Thyroid gland (tissue), 4 donors: Measurements from ENCODE around the gene SV2B. TPM values are rescaled to one million over a fixed set of nuclear protein-coding genes. Genes with fewer than 3 reads are reported as not detected.

Experiments
- DNase-seq, 2 donors: peaks; one replicate each; pipeline ENCODE4 v3.0.0-alpha.2; 2019
- H3K27ac ChIP-seq, 3 donors: fragments of 200-600 bp; sonication (generic); 1 replicate in 2 of 3; 2 replicates in 1 of 3; pipeline ENCODE4 v1.5.1; 2016 to 2019; ENCODE audit warnings: mild to moderate bottlenecking in 1 of 3, moderate library complexity in 1 of 3
- H3K27me3 ChIP-seq: fragments of 200-600 bp; sonication (generic); one replicate; pipeline ENCODE4 v1.5.1; 2019
- H3K36me3 ChIP-seq, 2 donors: fragments of 200-600 bp; sonication (generic); one replicate each; pipeline ENCODE4 v1.5.1; 2016 to 2019
- H3K4me1 ChIP-seq, 2 donors: fragments of 200-600 bp; sonication (generic); one replicate each; pipeline ENCODE4 v1.5.1; 2017 to 2019
- H3K4me3 ChIP-seq, 3 donors: fragments of 200-600 bp; sonication (generic); replicated peaks in 1 of 3; 1 replicate in 2 of 3; 2 replicates in 1 of 3; pipeline ENCODE4 v1.5.1; 2016; ENCODE audit warnings: mild to moderate bottlenecking in 1 of 3
- H3K9me3 ChIP-seq: fragments of 200-600 bp; sonication (generic); one replicate; pipeline ENCODE4 v1.5.1; 2017
- CTCF ChIP-seq, 6 experiments: fragments of 200-600 bp in 3 of 6; fragments of 450-650 bp in 3 of 6; sonication (generic) in 3 of 6; IDR thresholded peaks; one replicate each; pipeline ENCODE4 v1.5.1; 2016 to 2019; ENCODE audit warnings: antibody characterized with exemption in 6 of 6, mild to moderate bottlenecking in 2 of 6, inconsistent platforms in 1 of 6, moderate library complexity in 1 of 6
- POLR2A ChIP-seq, 2 donors: fragments of 450-650 bp; IDR thresholded peaks; one replicate each; pipeline ENCODE4 v1.6.1; 2017; ENCODE audit warnings: antibody characterized with exemption in 2 of 2, mild to moderate bottlenecking in 2 of 2, moderate library complexity in 1 of 2
- WGBS, 2 donors: methylation state at CpG; one replicate each; pipeline ENCODE4 v1.1.5; 2017; 5-methylcytosine and 5-hydroxymethylcytosine counted together
- intact Hi-C: fragments of 100-400 bp; cut with DNase I; formaldehyde crosslinking; loops from one replicate; pipeline ENCODE4 v1.15.1; 2023
- total RNA-seq, 4 donors: library from RNA; depleted of rRNA; stranded (reverse); fragments of >200 nt; gene quantifications; one replicate each; pipeline ENCODE4 v1.2.3, GENCODE V29; 2016

SV2B gene
- total RNA-seq, 4 donors from 2014 or later: 0.83 to 3.9 (median 2.2) TPM

- no peaks in the 10 kb centered on the region for H3K36me3 ChIP-seq
- 70 to 80% methylated on average over 3 of the region's 3 CpGs for WGBS, 2 donors
- H3K27me3 ChIP-seq: no peaks in the 10 kb centered on the region
- H3K4me1 ChIP-seq: no peaks in the 10 kb centered on the region
- DNase-seq: no peak
- no peaks in the 10 kb centered on the region for H3K9me3 ChIP-seq
- intact Hi-C loops: no loop called here
- no peak overlapping the region for H3K27ac ChIP-seq
- no peak for TF ChIP-seq POLR2A (IDR thresholded peaks at IDR 0.05)
- TF ChIP-seq CTCF (IDR thresholded peaks at IDR 0.05): no peak
- H3K4me3 ChIP-seq: no peak overlapping the region
Observed at GRCh38 chr15:91068966-91069365, 31.1 kb upstream of the SV2B start.

- H3K27ac ChIP-seq: no peak overlapping the region
- no peaks in the 10 kb centered on the region for H3K4me1 ChIP-seq
- intact Hi-C loops: no loop called here
- no peak overlapping the region for H3K4me3 ChIP-seq
- TF ChIP-seq POLR2A (IDR thresholded peaks at IDR 0.05) (no peak), CTCF (IDR thresholded peaks at IDR 0.05) (no peak)
- no peaks in the 10 kb centered on the region for H3K9me3 ChIP-seq
- H3K27me3 ChIP-seq: no peaks in the 10 kb centered on the region
- 88% methylated on average over 8 of the region's 8 CpGs for WGBS, 2 donors
- no peaks in the 10 kb centered on the region for H3K36me3 ChIP-seq
- DNase-seq: no peak
Observed at GRCh38 chr15:91070872-91071271, 29.2 kb upstream of the SV2B start.

GRCh38 chr15:91072161-91072560, 27.9 kb upstream of the SV2B start:
- no peak for TF ChIP-seq POLR2A (IDR thresholded peaks at IDR 0.05)
- Histone ChIP-seq H3K36me3 (no peaks in the 10 kb centered on the region), H3K27ac (no peak overlapping the region), H3K4me3 (no peak overlapping the region), H3K4me1 (no peaks in the 10 kb centered on the region), H3K27me3 (no peaks in the 10 kb centered on the region), H3K9me3 (no peaks in the 10 kb centered on the region)
- no peak for DNase-seq
- intact Hi-C loops: no loop called here
- 93 to 95% methylated on average over 4 of the region's 4 CpGs for WGBS, 2 donors

- intact Hi-C loops: no loop called here
- Histone ChIP-seq H3K4me3 (no peak overlapping the region), H3K4me1 (no peaks in the 10 kb centered on the region), H3K36me3 (no peaks in the 10 kb centered on the region), H3K27ac (no peak overlapping the region), H3K27me3 (no peaks in the 10 kb centered on the region), H3K9me3 (no peaks in the 10 kb centered on the region)
- no peak for TF ChIP-seq POLR2A (IDR thresholded peaks at IDR 0.05)
- TF ChIP-seq CTCF (IDR thresholded peaks at IDR 0.05): no peak
- DNase-seq: no peak
- 71 to 88% methylated on average over 2 of the region's 2 CpGs for WGBS, 2 donors
Observed at GRCh38 chr15:91073077-91073476, 27.0 kb upstream of the SV2B start.

- H3K4me1 ChIP-seq: no peaks in the 10 kb centered on the region
- H3K36me3 ChIP-seq: no peaks in the 10 kb centered on the region
- DNase-seq: no peak
- no peak overlapping the region for H3K27ac ChIP-seq
- TF ChIP-seq CTCF (IDR thresholded peaks at IDR 0.05): no peak
- no peak for TF ChIP-seq POLR2A (IDR thresholded peaks at IDR 0.05)
- 90 to 93% methylated on average over 1 of the region's 1 CpG for WGBS, 2 donors
- intact Hi-C loops: no loop called here
- H3K27me3 ChIP-seq: no peaks in the 10 kb centered on the region
- no peak overlapping the region for H3K4me3 ChIP-seq
- no peaks in the 10 kb centered on the region for H3K9me3 ChIP-seq
Observed at GRCh38 chr15:91073768-91074167, 26.3 kb upstream of the SV2B start.

- intact Hi-C loops: no loop called here
- Histone ChIP-seq H3K36me3 (no peaks in the 10 kb centered on the region), H3K4me3 (no peak overlapping the region), H3K27ac (no peak overlapping the region), H3K9me3 (no peaks in the 10 kb centered on the region), H3K27me3 (no peaks in the 10 kb centered on the region), H3K4me1 (no peaks in the 10 kb centered on the region)
- WGBS, 2 donors: 64 to 79% methylated on average over 1 of the region's 1 CpG
- TF ChIP-seq POLR2A (IDR thresholded peaks at IDR 0.05) (no peak), CTCF (IDR thresholded peaks at IDR 0.05) (no peak)
- no peak for DNase-seq
Observed at GRCh38 chr15:91075739-91076138, 24.3 kb upstream of the SV2B start.
